ENCODE results near the gene TIMP4. TPM values are rescaled to one million over a fixed set of nuclear protein-coding genes. Genes with fewer than 3 reads are reported as not detected.

Gene TIMP4
- total RNA-seq, 1 donor from 2014 or later: 35.1 TPM

GRCh38 chr3:12147049-12147780, 11.5 kb downstream of the TIMP4 start:
- Histone ChIP-seq H3K4me3 (no peak overlapping the region), H3K9me3 (no peaks in the 10 kb centered on the region), H3K4me1 (peaks cover 9% of the 10 kb centered on the region), H3K36me3 (no peaks in the 10 kb centered on the region), H3K27ac (no peak overlapping the region), H3K27me3 (no peaks in the 10 kb centered on the region)
- no peak for DNase-seq (ENCODE audit: extremely low spot score in 2 of 2)
- TF ChIP-seq CTCF (IDR thresholded peaks at IDR 0.05): no peak
- TF ChIP-seq POLR2A (IDR thresholded peaks at IDR 0.05): no peak
- no peak for TF ChIP-seq POLR2AphosphoS5 (IDR thresholded peaks at IDR 0.05; ENCODE audit: insufficient read depth in 1 of 2, low read depth in 1 of 2)
- intact Hi-C loops (cut with DNase I): no loop called here

- Histone ChIP-seq H3K9me3 (no peaks in the 10 kb centered on the region), H3K27ac (peak overlapping the region; percentile 82), H3K4me3 (no peak overlapping the region), H3K27me3 (no peaks in the 10 kb centered on the region), H3K36me3 (no peaks in the 10 kb centered on the region), H3K4me1 (peaks cover 9% of the 10 kb centered on the region)
- intact Hi-C loops (cut with DNase I): no loop called here
- DNase-seq (ENCODE audit: extremely low spot score in 2 of 2): no peak
- TF ChIP-seq CTCF (IDR thresholded peaks at IDR 0.05) (no peak), POLR2A (IDR thresholded peaks at IDR 0.05) (no peak), POLR2AphosphoS5 (IDR thresholded peaks at IDR 0.05; ENCODE audit: insufficient read depth in 1 of 2, low read depth in 1 of 2) (peak; percentile 43 to 86)
Observed at GRCh38 chr3:12143949-12144504, 14.7 kb downstream of the TIMP4 start.

GRCh38 chr3:12142476-12142875, 16.2 kb downstream of the TIMP4 start:
- Histone ChIP-seq H3K36me3 (no peaks in the 10 kb centered on the region), H3K4me1 (peaks cover 9% of the 10 kb centered on the region), H3K27ac (no peak overlapping the region), H3K27me3 (no peaks in the 10 kb centered on the region), H3K4me3 (no peak overlapping the region), H3K9me3 (no peaks in the 10 kb centered on the region)
- TF ChIP-seq CTCF (IDR thresholded peaks at IDR 0.05) (no peak), POLR2A (IDR thresholded peaks at IDR 0.05) (no peak), POLR2AphosphoS5 (IDR thresholded peaks at IDR 0.05; ENCODE audit: insufficient read depth in 1 of 2, low read depth in 1 of 2) (no peak)
- DNase-seq (ENCODE audit: extremely low spot score in 2 of 2): no peak
- intact Hi-C loops (cut with DNase I): no loop called here

GRCh38 chr3:12141350-12141749, 17.4 kb downstream of the TIMP4 start:
- no peaks in the 10 kb centered on the region for H3K27me3 ChIP-seq

More at GRCh38 chr3:12141350-12141749, 17.4 kb downstream of the TIMP4 start:
- TF ChIP-seq CTCF (IDR thresholded peaks at IDR 0.05) (no peak), POLR2AphosphoS5 (IDR thresholded peaks at IDR 0.05; ENCODE audit: insufficient read depth in 1 of 2, low read depth in 1 of 2) (no peak), POLR2A (IDR thresholded peaks at IDR 0.05) (no peak)
- H3K4me3 ChIP-seq: no peak overlapping the region
- peaks cover 9% of the 10 kb centered on the region for H3K4me1 ChIP-seq
- no peak overlapping the region for H3K27ac ChIP-seq
- intact Hi-C loops (cut with DNase I): no loop called here
- no peaks in the 10 kb centered on the region for H3K36me3 ChIP-seq
- DNase-seq (ENCODE audit: extremely low spot score in 2 of 2): no peak
- no peaks in the 10 kb centered on the region for H3K9me3 ChIP-seq

All from vagina (tissue), 2 donors.